SK-N-SH (cell line): Measurements from ENCODE around the gene ARHGAP21. TPM values are rescaled to one million over a fixed set of nuclear protein-coding genes. Genes with fewer than 3 reads are reported as not detected.

Source experiments
- CTCF ChIA-PET: fragments of 300-600, 350-600 bp; formaldehyde crosslinking; extraction: SDS; loops from one replicate; lab custom pipeline; 2021; lab: Yijun Ruan, JAX
- POLR2A ChIA-PET: fragments of 350-600 bp; sonication (Branson Sonifier 250); formaldehyde crosslinking; extraction: SDS; loops from one replicate; lab custom pipeline; 2020; ENCODE audit warnings: antibody characterized with exemption, inconsistent platforms; lab: Yijun Ruan, JAX
- DNase-seq: peaks from one replicate; pipeline ENCODE4 v3.0.0; 2012
- H2AFZ ChIP-seq: fragments of 200-600 bp; sonication (generic); 2 replicates; pipeline ENCODE4 v1.8.1; 2016; ENCODE audit warnings: antibody characterized with exemption, mild to moderate bottlenecking, low read depth
- H3F3A ChIP-seq: fragments of 200-600 bp; sonication (generic); replicated peaks from 2 replicates; pipeline ENCODE3; 2016; ENCODE audit warnings: antibody characterized with exemption, mild to moderate bottlenecking; ENCODE audit not compliant: insufficient read depth
- H3K27ac ChIP-seq, 2 experiments: fragments of 200-500 bp in 1 of 2; fragments of 200-600 bp in 1 of 2; sonication (Bioruptor generic) in 1 of 2; sonication (generic), shearing (Covaris generic) in 1 of 2; 2 replicates each; pipeline versions ENCODE4 v1.5.1 to v1.6.1; 2014 to 2016; ENCODE audit warnings: low read depth in 2 of 2, inconsistent platforms in 1 of 2, low read length in 1 of 2, mild to moderate bottlenecking in 1 of 2, mixed read lengths in 1 of 2
- H3K27me3 ChIP-seq: fragments of 200-600 bp; sonication (generic), shearing (Covaris generic); 2 replicates; pipeline ENCODE4 v1.6.1; 2016; ENCODE audit warnings: mixed run types; ENCODE audit not compliant: insufficient read depth
- H3K36me3 ChIP-seq, 2 experiments: fragments of 200-500 bp in 1 of 2; fragments of 200-600 bp in 1 of 2; sonication (Bioruptor generic) in 1 of 2; sonication (generic) in 1 of 2; replicated peaks in 1 of 2; 2 replicates each; pipeline versions ENCODE3 to v1.5.1; 2014 to 2016; ENCODE audit warnings: low read length in 1 of 2, mild to moderate bottlenecking in 1 of 2; ENCODE audit not compliant: insufficient read depth in 2 of 2, control insufficient read depth in 1 of 2
- H3K4me1 ChIP-seq, 2 experiments: fragments of 200-500 bp in 1 of 2; fragments of 200-600 bp in 1 of 2; sonication (Bioruptor generic) in 1 of 2; sonication (generic), shearing (Covaris generic) in 1 of 2; 2 replicates each; pipeline versions ENCODE4 v1.5.1 to v1.6.1; 2014 to 2016; ENCODE audit warnings: low read depth in 1 of 2, low read length in 1 of 2, mixed run types in 1 of 2; ENCODE audit not compliant: insufficient read depth in 2 of 2, control insufficient read depth in 1 of 2
- H3K4me2 ChIP-seq: fragments of 200-600 bp; sonication (generic), shearing (Covaris generic); 2 replicates; pipeline ENCODE4 v1.6.1; 2017; ENCODE audit warnings: mixed run types
- H3K4me3 ChIP-seq, 2 experiments: fragments of 200-500 bp in 1 of 2; fragments of 200-600 bp in 1 of 2; sonication (Bioruptor generic) in 1 of 2; sonication (generic), shearing (Covaris generic) in 1 of 2; 2 replicates each; pipeline versions ENCODE4 v1.5.1 to v1.8.1; 2014 to 2016; ENCODE audit warnings: low read depth in 2 of 2, inconsistent platforms in 1 of 2, low read length in 1 of 2, mild to moderate bottlenecking in 1 of 2, mixed read lengths in 1 of 2, moderate library complexity in 1 of 2
- H3K79me2 ChIP-seq: fragments of 200-600 bp; sonication (generic); 2 replicates; pipeline ENCODE4 v1.8.1; 2017; ENCODE audit warnings: mild to moderate bottlenecking; ENCODE audit not compliant: insufficient read depth
- H3K9ac ChIP-seq: fragments of 200-600 bp; sonication (generic); 2 replicates; pipeline ENCODE4 v1.6.1; 2017; ENCODE audit warnings: mixed run types
- H3K9me2 ChIP-seq: fragments of 200-600 bp; sonication (generic); 2 replicates; pipeline ENCODE4 v1.6.1; 2017; ENCODE audit warnings: mixed run types
- H3K9me3 ChIP-seq: fragments of 200-600 bp; sonication (generic); 2 replicates; pipeline ENCODE4 v1.6.1; 2017; ENCODE audit warnings: mixed run types, mild to moderate bottlenecking, moderate library complexity
- H4K20me1 ChIP-seq: fragments of 200-600 bp; sonication (generic); 2 replicates; pipeline ENCODE4 v1.6.1; 2017; ENCODE audit warnings: mild to moderate bottlenecking, mixed run types; ENCODE audit not compliant: insufficient read depth
- CTCF ChIP-seq: fragments of 200-600 bp; sonication (generic); IDR thresholded peaks from 2 replicates; pipeline ENCODE4 v1.6.1; 2017; ENCODE audit warnings: antibody characterized with exemption, mild to moderate bottlenecking, moderate library complexity
- IRF3 ChIP-seq: fragments of 150-350 bp; IDR thresholded peaks from 2 replicates; pipeline ENCODE4 v1.6.1; 2016; ENCODE audit warnings: mild to moderate bottlenecking, low read depth, low read length
- MEF2A ChIP-seq: IDR thresholded peaks from 2 replicates; pipeline ENCODE4 v1.4.0; 2012; ENCODE audit warnings: low read depth, borderline replicate concordance
- TCF12 ChIP-seq: IDR thresholded peaks from 2 replicates; pipeline ENCODE4 v1.4.0; 2012
- USF2 ChIP-seq: fragments of 150-350 bp; IDR thresholded peaks from 2 replicates; pipeline ENCODE4 v1.6.1; 2017; ENCODE audit warnings: antibody characterized with exemption, low read length, low read depth, borderline replicate concordance
- ZBTB33 ChIP-seq: IDR thresholded peaks from 2 replicates; pipeline ENCODE4 v1.4.0; 2012; ENCODE audit warnings: low read depth, borderline replicate concordance
- WGBS: methylation state at CpG from one replicate; pipeline ENCODE4 v1.1.6; 2017; ENCODE audit warnings: low lambda C conversion rate; 5-methylcytosine and 5-hydroxymethylcytosine counted together
- polyA plus RNA-seq, 3 experiments: library from polyadenylated mRNA; depleted of rRNA; stranded (reverse); fragments of >200 nt; gene quantifications; 2 replicates each; pipeline ENCODE4 v1.2.3, GENCODE V29; 2012

ARHGAP21 gene
- polyA plus RNA-seq, 1 of the 3 experiments (the other 2 are of a cell fraction), result 27.8 TPM

- H3K9me2 ChIP-seq, result no peaks in the 10 kb centered on the region
- no peak for TF ChIP-seq USF2
- no peak for TF ChIP-seq ZBTB33
- no peak for TF ChIP-seq IRF3
- no peak for TF ChIP-seq MEF2A
- no peak for TF ChIP-seq TCF12
- no peak overlapping the region for H3K9ac ChIP-seq
- ChIA-PET CTCF (interaction anchor here (0.9 kb wide), 1 partner anchor 7 kb away, joined by 3 read pairs; no protein-coding TSS in a partner anchor), POLR2A (no interaction called here)
- H3K4me1 ChIP-seq, result 0 out of 4 replicates have a peak, but pooled peaks cover 0 to 4% of the 10 kb centered on the region in 2 experiments
- H3K4me3 ChIP-seq, result no peak overlapping the region
- H3K27me3 ChIP-seq, result no peaks in the 10 kb centered on the region
- no peak overlapping the region for H2AFZ ChIP-seq
- no peaks in the 10 kb centered on the region for H3F3A ChIP-seq
- no peaks in the 10 kb centered on the region for H4K20me1 ChIP-seq
- WGBS, result 69% methylated on average over 10 of the region's 10 CpGs
- H3K4me2 ChIP-seq, result no peak overlapping the region
- no peaks in the 10 kb centered on the region for H3K36me3 ChIP-seq
- no peaks in the 10 kb centered on the region for H3K79me2 ChIP-seq
- H3K9me3 ChIP-seq, result no peaks in the 10 kb centered on the region
- H3K27ac ChIP-seq, result no peak overlapping the region
- no peak for DNase-seq
These were observed 170.6 kb downstream of the ARHGAP21 start for GRCh38 chr10:24553051-24553612.

GRCh38 chr10:24552346-24553016 is 171.2 kb downstream of the ARHGAP21 start:
- 81% methylated on average over 22 of the region's 22 CpGs for WGBS
- H3K79me2 ChIP-seq, result no peaks in the 10 kb centered on the region
- no peaks in the 10 kb centered on the region for H4K20me1 ChIP-seq
- H3K27ac ChIP-seq, result no peak overlapping the region
- H2AFZ ChIP-seq, result no peak overlapping the region
- no peak overlapping the region for H3K4me3 ChIP-seq
- 0 out of 4 replicates have a peak, but pooled peaks cover 0 to 4% of the 10 kb centered on the region in 2 experiments for H3K4me1 ChIP-seq
- TF ChIP-seq CTCF, result peak; percentile 25; the same call in 1 of the 2 replicates
- no peak for TF ChIP-seq IRF3
- TF ChIP-seq, all 33 proteins: peak for 1
- peak; percentile 23 for DNase-seq
- H3K9me2 ChIP-seq, result no peaks in the 10 kb centered on the region
- H3K27me3 ChIP-seq, result no peaks in the 10 kb centered on the region
- no peak overlapping the region for H3K4me2 ChIP-seq
- ChIA-PET POLR2A (no interaction called here), CTCF (interaction anchor here (0.9 kb wide), 1 partner anchor 8 kb away, joined by 3 read pairs; no protein-coding TSS in a partner anchor)
- H3F3A ChIP-seq, result no peaks in the 10 kb centered on the region
- H3K9ac ChIP-seq, result no peak overlapping the region
- no peaks in the 10 kb centered on the region for H3K9me3 ChIP-seq
- H3K36me3 ChIP-seq, result no peaks in the 10 kb centered on the region
